Osteocyte (in vitro differentiated cells): ENCODE results near the gene RNF112. TPM values are rescaled to one million over a fixed set of nuclear protein-coding genes. Genes with fewer than 3 reads are reported as not detected.
A peak's percentile ranks its signal among the peaks of the same experiment; 100 is the strongest.

ENCODE experiments used
- DNase-seq: peaks from one replicate; pipeline ENCODE4 v3.0.0; 2021; ENCODE audit warnings: mixed read lengths; ENCODE audit not compliant: unreplicated experiment; ENCODE audit errors: extremely low spot score
- H3K27ac Mint-ChIP-seq: one replicate; pipeline ENCODE4 v1.8.0; 2021; ENCODE audit warnings: mild to moderate bottlenecking, mixed read lengths; ENCODE audit not compliant: unreplicated experiment
- H3K27me3 Mint-ChIP-seq: one replicate; pipeline ENCODE4 v1.8.0; 2021; ENCODE audit warnings: mixed read lengths; ENCODE audit not compliant: unreplicated experiment
- H3K36me3 Mint-ChIP-seq: one replicate; pipeline ENCODE4 v1.8.0; 2021; ENCODE audit warnings: mixed read lengths; ENCODE audit not compliant: unreplicated experiment
- H3K4me1 Mint-ChIP-seq: one replicate; pipeline ENCODE4 v1.8.0; 2021; ENCODE audit warnings: mixed read lengths; ENCODE audit not compliant: unreplicated experiment
- H3K4me3 Mint-ChIP-seq: one replicate; pipeline ENCODE4 v1.8.0; 2021; ENCODE audit warnings: mild to moderate bottlenecking, moderate library complexity, mixed read lengths; ENCODE audit not compliant: unreplicated experiment
- H3K9me3 Mint-ChIP-seq: one replicate; pipeline ENCODE4 v1.8.0; 2021; ENCODE audit warnings: mixed read lengths; ENCODE audit not compliant: unreplicated experiment
- total RNA-seq: library from RNA; stranded (reverse); gene quantifications from 2 replicates; pipeline ENCODE4 v1.2.1, GENCODE V29; 2021
- TF ChIP-seq, protein P1 (sequence below): fragments of 200-600 bp; sonication (generic); IDR thresholded peaks from 2 replicates; pipeline ENCODE4 v1.5.0; 2021; ENCODE audit warnings: antibody characterized with exemption, mild to moderate bottlenecking, moderate library complexity

The RNF112 gene
- total RNA-seq, 1 donor from 2014 or later, result 0.89 TPM

DNA sequence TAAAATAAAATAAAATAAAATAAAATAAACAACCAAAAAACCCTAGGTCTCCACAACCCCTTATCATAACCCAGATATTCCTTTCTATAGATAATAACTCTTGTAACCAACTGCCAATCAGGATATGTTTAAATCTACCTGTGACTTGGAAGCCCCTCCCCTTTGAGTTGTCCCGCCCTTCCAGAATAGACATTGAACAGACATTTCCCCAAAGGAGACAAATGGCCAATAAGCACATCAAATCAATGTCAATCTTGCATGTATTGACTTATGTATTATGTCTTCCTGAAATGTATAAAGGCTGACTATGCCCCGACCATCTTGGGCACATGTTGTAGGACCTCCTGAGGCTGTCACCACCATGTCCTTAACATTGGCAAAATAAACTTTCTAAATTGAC, 34.2 kb upstream of the RNF112 start:
- TF ChIP-seq, protein P1, sequence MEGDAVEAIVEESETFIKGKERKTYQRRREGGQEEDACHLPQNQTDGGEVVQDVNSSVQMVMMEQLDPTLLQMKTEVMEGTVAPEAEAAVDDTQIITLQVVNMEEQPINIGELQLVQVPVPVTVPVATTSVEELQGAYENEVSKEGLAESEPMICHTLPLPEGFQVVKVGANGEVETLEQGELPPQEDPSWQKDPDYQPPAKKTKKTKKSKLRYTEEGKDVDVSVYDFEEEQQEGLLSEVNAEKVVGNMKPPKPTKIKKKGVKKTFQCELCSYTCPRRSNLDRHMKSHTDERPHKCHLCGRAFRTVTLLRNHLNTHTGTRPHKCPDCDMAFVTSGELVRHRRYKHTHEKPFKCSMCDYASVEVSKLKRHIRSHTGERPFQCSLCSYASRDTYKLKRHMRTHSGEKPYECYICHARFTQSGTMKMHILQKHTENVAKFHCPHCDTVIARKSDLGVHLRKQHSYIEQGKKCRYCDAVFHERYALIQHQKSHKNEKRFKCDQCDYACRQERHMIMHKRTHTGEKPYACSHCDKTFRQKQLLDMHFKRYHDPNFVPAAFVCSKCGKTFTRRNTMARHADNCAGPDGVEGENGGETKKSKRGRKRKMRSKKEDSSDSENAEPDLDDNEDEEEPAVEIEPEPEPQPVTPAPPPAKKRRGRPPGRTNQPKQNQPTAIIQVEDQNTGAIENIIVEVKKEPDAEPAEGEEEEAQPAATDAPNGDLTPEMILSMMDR, result no peak

DNA sequence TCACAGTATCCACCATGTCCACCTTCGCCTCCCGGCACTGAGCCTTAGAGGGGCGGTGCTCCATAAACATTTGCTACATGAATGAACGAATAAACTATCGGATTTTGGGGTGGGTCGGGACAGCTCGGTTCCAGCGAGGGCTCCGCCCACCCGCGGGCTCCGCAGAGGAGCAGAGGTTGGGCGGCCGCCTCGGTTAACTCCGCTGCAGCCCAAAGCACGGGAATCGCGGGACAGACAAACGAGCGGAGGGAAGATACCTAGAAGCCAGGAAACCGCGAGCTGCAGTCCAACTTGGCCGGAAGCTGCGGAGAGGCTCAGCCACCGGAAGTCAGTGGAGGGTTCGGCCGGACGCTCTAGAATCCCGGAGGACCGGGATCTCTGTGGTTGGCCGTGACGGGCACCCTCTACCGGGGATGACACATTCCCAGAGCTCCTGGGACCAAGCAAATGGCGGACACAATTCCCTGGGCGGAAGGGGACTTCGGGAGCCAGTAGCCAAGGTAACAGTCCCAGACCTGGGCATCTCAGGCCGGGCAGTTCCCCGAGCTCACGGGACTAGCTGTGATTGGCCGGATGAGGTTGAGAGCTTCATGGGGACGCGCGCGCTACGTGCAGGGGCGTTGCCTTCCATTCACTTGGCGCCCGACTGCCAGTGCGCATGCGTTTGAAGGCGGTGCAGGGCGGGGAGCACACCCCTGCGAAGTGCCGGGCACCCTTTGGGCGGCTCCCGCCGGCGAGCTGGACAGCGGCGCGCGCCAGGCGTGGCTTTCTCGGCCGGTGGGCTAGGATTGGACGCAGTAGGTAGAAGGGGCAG, 33.2 kb upstream of the RNF112 start:
- H3K27ac Mint-ChIP-seq, result peak overlapping the region; percentile 100
- DNase-seq, result peak; percentile 100
- no peaks in the 10 kb centered on the region for H3K9me3 Mint-ChIP-seq
- H3K4me1 Mint-ChIP-seq, result peaks cover 19% of the 10 kb centered on the region
- TF ChIP-seq, protein P1, result no peak
- peaks cover 17% of the 10 kb centered on the region for H3K36me3 Mint-ChIP-seq
- H3K27me3 Mint-ChIP-seq, result no peaks in the 10 kb centered on the region
- peak overlapping the region; percentile 100 for H3K4me3 Mint-ChIP-seq

More for the DNA sequence above, 34.2 kb upstream of the RNF112 start:
- H3K27me3 Mint-ChIP-seq, result no peaks in the 10 kb centered on the region
- H3K27ac Mint-ChIP-seq, result peak overlapping the region; percentile 100
- H3K4me3 Mint-ChIP-seq, result peak overlapping the region; percentile 100
- H3K9me3 Mint-ChIP-seq, result no peaks in the 10 kb centered on the region
- peaks cover 15% of the 10 kb centered on the region for H3K36me3 Mint-ChIP-seq
- H3K4me1 Mint-ChIP-seq, result peaks cover 19% of the 10 kb centered on the region
- no peak for DNase-seq

DNA sequence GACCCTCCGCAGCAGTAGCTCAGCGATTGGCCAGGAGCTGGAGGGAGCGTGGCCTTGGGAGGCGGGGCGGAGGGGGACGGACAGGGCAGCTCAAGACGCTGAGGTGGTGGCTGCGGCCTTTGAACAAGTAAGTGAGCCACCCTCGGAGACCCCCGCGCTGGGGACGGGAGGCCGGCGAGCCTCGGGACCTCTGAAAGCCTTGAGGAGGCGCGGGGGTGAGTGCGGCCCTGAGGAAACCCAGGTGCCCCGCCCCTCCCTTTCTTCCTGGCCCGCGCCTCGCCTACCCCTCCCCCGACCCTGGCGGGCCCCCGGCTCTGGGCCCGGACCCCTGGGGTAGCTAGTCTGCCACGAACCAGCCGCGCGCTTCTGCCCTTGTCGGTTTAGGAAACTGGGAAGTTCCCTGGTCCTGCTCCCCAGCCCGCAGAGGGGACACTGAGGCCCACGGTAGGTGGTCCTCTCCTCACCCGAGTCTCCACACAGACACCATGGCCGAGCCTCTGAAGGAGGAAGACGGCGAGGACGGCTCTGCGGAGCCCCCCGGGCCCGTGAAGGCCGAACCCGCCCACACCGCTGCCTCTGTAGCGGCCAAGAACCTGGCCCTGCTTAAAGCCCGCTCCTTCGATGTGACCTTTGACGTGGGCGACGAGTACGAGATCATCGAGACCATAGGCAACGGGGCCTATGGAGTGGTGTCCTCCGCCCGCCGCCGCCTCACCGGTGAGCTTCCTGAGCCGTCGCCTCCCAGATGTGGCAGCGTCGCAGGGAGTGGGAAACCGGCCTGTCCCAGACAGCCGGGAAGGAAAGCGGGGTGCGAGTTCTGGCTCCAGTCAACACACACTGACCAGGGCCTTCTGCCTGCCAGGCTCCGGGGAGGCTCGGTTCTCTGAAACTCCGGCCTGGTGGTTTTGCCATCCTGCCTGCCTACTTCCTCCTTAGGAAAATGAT, 32.3 kb upstream of the RNF112 start, which contains the start of gene MAPK7:
Gene MAPK7 (plus strand): TSS at position 83 of the 945 bp plus-strand sequence. CDS start 403 bp downstream, at position 486.
- H3K4me3 Mint-ChIP-seq, result peak within 1 kb of the TSS; percentile 100
- DNase-seq, result no peak
- peaks cover 22% of the 10 kb centered on the region for H3K4me1 Mint-ChIP-seq
- peak within 1 kb of the TSS; percentile 100 for H3K27ac Mint-ChIP-seq
- no peaks in the 10 kb centered on the region for H3K27me3 Mint-ChIP-seq
- no peaks in the 10 kb centered on the region for H3K9me3 Mint-ChIP-seq
- H3K36me3 Mint-ChIP-seq, result peaks cover 18% of the 10 kb centered on the region
- TF ChIP-seq, protein P1, result no peak

DNA sequence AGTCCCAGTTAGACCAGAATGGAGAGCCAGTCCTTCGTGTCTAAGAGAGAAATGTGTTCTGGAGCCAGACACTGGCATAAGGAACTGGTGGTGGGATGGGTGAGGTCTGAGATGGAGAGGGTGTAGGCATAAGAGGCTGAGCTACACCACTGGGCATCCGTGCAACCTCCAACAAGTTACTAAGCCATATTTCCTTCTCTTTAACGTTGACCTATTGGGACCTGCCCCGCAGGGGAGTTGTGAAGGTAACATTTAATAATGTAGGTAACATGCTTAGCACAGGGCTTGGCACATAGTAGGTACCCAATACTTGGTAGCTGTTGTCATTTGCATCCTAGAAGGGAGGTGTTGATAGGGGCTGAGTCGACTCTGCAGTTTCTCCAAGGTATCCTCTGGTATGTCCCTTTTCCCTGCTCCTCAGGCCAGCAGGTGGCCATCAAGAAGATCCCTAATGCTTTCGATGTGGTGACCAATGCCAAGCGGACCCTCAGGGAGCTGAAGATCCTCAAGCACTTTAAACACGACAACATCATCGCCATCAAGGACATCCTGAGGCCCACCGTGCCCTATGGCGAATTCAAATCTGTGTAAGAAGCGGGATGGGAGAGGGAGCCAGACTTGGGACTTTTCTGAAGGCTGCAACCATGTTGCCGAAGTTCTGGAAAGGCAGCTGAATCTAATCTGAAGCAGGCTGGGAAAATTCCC, 31.5 kb upstream of the RNF112 start:
- no peak for DNase-seq
- peak overlapping the region; percentile 78 for H3K27ac Mint-ChIP-seq
- H3K4me1 Mint-ChIP-seq, result peaks cover 31% of the 10 kb centered on the region
- peak overlapping the region; percentile 100 for H3K4me3 Mint-ChIP-seq
- H3K9me3 Mint-ChIP-seq, result no peaks in the 10 kb centered on the region
- no peaks in the 10 kb centered on the region for H3K27me3 Mint-ChIP-seq
- TF ChIP-seq, protein P1, result no peak
- peaks cover 26% of the 10 kb centered on the region for H3K36me3 Mint-ChIP-seq
